GM12875 (cell line): ENCODE data around the gene PTPRK.

ENCODE experiments used
- H3K4me3 ChIP-seq: one replicate; pipeline ENCODE4 v1.5.1; 2011; ENCODE audit warnings: low read depth, low read length, control low read depth
- TF ChIP-seq, protein P1 (sequence below): IDR thresholded peaks from 2 replicates; pipeline ENCODE4 v1.5.1; 2011; ENCODE audit warnings: low read depth, mild to moderate bottlenecking, control low read depth, inconsistent platforms, low read length, moderate library complexity, borderline replicate concordance; ENCODE audit not compliant: insufficient read depth

PTPRK gene

GRCh38 chr6:128508588-128509296 is 11.7 kb downstream of the PTPRK start:
- TF ChIP-seq, protein P1, sequence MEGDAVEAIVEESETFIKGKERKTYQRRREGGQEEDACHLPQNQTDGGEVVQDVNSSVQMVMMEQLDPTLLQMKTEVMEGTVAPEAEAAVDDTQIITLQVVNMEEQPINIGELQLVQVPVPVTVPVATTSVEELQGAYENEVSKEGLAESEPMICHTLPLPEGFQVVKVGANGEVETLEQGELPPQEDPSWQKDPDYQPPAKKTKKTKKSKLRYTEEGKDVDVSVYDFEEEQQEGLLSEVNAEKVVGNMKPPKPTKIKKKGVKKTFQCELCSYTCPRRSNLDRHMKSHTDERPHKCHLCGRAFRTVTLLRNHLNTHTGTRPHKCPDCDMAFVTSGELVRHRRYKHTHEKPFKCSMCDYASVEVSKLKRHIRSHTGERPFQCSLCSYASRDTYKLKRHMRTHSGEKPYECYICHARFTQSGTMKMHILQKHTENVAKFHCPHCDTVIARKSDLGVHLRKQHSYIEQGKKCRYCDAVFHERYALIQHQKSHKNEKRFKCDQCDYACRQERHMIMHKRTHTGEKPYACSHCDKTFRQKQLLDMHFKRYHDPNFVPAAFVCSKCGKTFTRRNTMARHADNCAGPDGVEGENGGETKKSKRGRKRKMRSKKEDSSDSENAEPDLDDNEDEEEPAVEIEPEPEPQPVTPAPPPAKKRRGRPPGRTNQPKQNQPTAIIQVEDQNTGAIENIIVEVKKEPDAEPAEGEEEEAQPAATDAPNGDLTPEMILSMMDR, result no peak
- H3K4me3 ChIP-seq, result no peak overlapping the region

DNA sequence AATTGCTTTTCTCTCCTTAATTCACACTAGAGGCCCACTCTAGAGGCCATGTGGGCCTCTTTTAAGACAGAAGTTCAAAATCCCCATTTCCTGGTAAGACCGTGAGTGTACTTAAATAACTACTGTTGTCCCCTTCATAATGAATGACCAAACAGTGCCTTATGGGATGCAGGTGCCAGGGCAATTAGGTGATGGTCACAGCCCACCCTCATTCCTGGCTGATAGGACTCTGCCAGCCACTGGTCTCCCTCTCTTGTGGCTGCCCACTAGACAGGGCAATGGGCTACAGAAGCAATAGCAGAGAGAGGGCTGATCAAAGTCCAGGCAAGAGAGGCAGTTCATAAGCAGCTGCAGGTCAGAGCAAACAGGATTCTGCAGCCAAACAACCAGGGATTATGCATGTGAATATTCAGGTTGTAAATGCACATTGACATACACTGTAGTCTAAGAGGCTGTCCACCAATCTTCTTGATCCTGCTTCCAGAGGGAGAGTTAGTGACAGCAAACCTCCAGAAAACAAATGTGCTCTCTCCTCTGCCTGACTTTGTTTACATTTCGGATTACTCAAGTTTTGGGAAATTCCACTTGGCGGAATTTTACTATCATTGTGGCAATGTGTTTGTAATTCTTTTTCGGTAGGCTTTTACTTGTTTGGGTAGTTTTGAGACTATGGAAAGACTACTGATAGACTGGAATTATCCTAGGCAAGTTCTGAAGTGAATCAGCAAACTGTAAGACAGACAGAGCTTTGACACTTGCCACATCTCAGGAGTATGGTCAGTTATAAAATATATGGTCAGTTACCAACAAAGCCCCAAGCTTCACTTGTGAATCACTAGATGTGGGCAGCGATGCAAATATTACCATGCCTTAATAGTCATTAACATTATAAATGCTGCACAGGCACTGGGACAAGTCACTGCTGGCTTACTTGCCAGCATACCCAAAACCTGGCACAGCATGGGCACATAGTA is 12.8 kb downstream of the PTPRK start:
- no peak overlapping the region for H3K4me3 ChIP-seq
- TF ChIP-seq, protein P1, result no peak

DNA sequence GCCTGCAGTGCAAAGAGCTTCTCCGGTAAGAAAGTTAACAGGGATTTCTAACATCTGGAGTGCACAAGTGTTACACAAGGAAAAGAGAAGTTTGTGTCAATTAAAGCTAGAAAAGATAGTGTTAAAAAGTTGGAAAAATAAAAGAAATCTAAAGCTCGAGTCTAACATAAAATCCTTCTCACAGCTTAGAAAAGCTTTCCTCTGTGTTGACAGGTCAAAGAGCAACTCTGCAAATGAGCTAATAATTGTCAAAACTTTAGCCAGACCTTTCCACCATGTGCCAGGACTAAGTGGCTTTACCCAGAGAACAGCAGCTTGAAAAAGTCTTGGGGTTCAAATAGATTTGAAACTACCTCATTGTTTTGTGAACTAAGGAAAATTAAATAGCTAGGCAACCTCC is 14.8 kb downstream of the PTPRK start:
- H3K4me3 ChIP-seq, result no peak overlapping the region
- TF ChIP-seq, protein P1, result no peak

GRCh38 chr6:128504003-128504654 is 16.3 kb downstream of the PTPRK start:
- H3K4me3 ChIP-seq, result no peak overlapping the region
- TF ChIP-seq, protein P1, result no peak

DNA sequence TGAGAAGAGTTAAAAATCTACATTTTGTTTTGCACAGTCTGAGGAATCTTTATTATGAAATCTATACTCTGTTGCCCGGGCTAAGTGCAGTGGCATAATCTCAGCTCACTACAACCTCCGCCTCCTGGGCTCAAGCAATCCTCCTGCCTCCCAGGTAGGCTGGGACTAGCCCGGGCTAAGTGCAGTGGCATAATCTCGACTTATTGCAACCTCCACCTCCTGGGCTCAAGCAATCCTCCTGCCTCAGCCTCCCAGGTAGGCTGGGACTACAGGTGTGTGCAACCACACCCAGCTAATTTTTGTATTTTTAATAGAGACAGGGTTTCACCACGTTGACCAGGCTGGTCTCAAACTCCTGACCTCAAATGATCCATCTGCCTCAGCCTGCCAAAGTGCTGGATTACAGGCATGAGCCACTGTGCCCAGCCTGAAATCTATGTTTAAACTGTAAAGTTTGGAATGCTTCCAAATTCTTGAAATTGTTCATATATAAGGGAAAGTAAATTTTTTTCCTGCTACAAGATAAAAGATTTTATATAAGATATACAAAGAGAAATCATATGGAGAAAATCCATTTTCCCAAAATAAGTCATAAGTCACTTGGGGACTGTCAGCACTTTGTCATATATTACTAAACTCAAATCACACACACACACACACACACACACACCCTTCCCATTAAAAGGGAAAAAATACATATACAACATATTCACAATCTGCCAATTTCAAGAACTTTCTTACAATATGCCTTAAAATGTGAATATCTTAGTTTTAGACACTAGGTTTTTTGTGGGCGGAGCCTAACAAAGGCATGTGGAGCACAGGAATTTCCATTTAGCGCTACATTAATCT is 19.4 kb downstream of the PTPRK start:
- TF ChIP-seq, protein P1, result no peak
- H3K4me3 ChIP-seq, result no peak overlapping the region

DNA sequence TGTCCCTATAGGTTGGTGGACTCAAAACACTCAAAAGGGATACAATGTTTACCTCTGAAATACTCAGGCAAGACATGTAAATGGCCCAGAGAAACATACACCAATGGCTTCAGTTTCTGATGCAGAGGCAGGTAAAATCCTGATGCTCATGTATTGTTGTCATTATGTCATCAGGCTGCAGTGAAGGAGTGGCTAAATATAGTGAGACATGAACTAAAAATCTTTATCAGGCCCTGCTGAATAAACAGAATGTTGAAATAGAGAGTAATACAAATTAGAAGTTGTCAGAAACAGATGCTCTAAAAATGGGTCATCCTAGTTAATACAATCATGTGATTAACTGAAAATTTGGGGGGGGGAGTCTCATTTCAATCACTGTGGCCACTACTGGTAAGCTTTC is 20.4 kb downstream of the PTPRK start:
- TF ChIP-seq, protein P1, result no peak
- H3K4me3 ChIP-seq, result no peak overlapping the region
